ENCODE measurements around the gene PNLIPRP2. TPM values are rescaled to one million over a fixed set of nuclear protein-coding genes. Genes with fewer than 3 reads are reported as not detected.

PNLIPRP2 gene
- total and polyA plus RNA-seq, 2 experiments from 2014 or later: 16.7 to 21.1 TPM

DNA sequence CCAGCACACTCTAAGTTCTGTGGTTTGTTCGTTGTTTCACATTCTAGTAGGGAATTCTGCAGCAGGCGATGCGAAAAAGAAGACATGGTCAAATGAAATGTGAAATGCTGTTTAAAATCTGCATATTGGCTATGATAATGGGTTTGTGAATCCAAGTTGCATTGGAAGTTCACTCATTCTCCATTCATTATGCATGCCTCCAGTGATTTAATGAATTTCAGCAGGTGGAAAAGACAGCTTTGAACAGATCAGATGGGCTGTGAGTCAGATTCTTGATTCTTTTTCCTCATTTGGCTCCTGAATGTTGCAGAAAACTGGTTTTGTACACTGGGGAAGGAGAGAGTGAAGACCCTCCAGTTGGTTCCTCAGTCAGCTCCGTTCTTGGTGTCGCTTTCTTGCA lies 52.1 kb downstream of the PNLIPRP2 start:
- 98% methylated on average over 5 of the region's 5 CpGs for WGBS (ENCODE audit: low lambda C conversion rate, missing lambda C conversion rate)
- Histone ChIP-seq H3K9me3 (ENCODE audit: low read depth) (no peaks in the 10 kb centered on the region), H3K27ac (no peak overlapping the region), H3K27me3 (no peaks in the 10 kb centered on the region), H4K20me1 (ENCODE audit: insufficient read depth, poor library complexity, severe bottlenecking) (no peaks in the 10 kb centered on the region), H3K36me3 (replicated peaks; ENCODE audit: insufficient read depth, low read depth) (no peaks in the 10 kb centered on the region), H3K4me2 (no peak overlapping the region), H3K4me3 (no peak overlapping the region), H3K79me2 (no peaks in the 10 kb centered on the region), H3K9me2 (replicated peaks; ENCODE audit: insufficient read depth) (no peaks in the 10 kb centered on the region), H2AFZ (no peak overlapping the region), H3K4me1 (ENCODE audit: insufficient read depth) (no peaks in the 10 kb centered on the region)
- DNase-seq (ENCODE audit: low spot score): no peak
- TF ChIP-seq EZH2 (IDR thresholded peaks at IDR 0.05; ENCODE audit: borderline replicate concordance): no peak
- no peak for TF ChIP-seq CTCF (IDR thresholded peaks at IDR 0.05; ENCODE audit: poor library complexity)
- no peak for TF ChIP-seq EZH2phosphoT487 (IDR thresholded peaks at IDR 0.05; ENCODE audit: low read depth, severe bottlenecking, unreplicated experiment)

DNA sequence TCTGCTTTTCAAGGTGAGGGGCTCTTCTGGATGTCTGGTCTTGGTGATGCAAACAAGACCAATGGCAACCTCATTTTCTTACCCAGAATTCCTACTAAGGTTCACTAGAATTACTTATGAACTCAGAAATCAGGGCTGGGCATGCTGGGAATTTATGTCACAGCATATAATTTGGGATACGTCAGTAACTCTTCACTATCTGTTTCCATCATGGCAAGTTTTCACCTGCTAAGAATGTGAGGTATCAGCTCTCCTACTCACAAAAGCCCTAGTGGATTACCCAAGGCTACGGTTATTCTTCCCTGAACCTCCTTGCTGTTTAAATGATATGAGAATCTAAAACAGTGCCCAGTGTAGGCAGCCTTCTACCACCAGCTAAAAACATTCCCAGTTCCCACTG lies 53.1 kb downstream of the PNLIPRP2 start:
- H3K9me3 ChIP-seq (ENCODE audit: low read depth): no peaks in the 10 kb centered on the region
- no peak overlapping the region for H2AFZ ChIP-seq
- no peaks in the 10 kb centered on the region for H3K9me2 ChIP-seq (replicated peaks; ENCODE audit: insufficient read depth)
- WGBS (ENCODE audit: low lambda C conversion rate, missing lambda C conversion rate): 84% methylated on average over 2 of the region's 2 CpGs
- H3K4me3 ChIP-seq: no peak overlapping the region
- no peaks in the 10 kb centered on the region for H3K79me2 ChIP-seq
- TF ChIP-seq CTCF (IDR thresholded peaks at IDR 0.05; ENCODE audit: poor library complexity) (no peak), EZH2phosphoT487 (IDR thresholded peaks at IDR 0.05; ENCODE audit: low read depth, severe bottlenecking, unreplicated experiment) (no peak), EZH2 (IDR thresholded peaks at IDR 0.05; ENCODE audit: borderline replicate concordance) (no peak)
- no peak for DNase-seq (ENCODE audit: low spot score)
- H3K27me3 ChIP-seq: no peaks in the 10 kb centered on the region
- no peak overlapping the region for H3K4me2 ChIP-seq
- H3K27ac ChIP-seq: no peak overlapping the region
- H4K20me1 ChIP-seq (ENCODE audit: insufficient read depth, poor library complexity, severe bottlenecking): no peaks in the 10 kb centered on the region
- H3K36me3 ChIP-seq (replicated peaks; ENCODE audit: insufficient read depth, low read depth): no peaks in the 10 kb centered on the region
- H3K4me1 ChIP-seq (ENCODE audit: insufficient read depth): no peaks in the 10 kb centered on the region

DNA sequence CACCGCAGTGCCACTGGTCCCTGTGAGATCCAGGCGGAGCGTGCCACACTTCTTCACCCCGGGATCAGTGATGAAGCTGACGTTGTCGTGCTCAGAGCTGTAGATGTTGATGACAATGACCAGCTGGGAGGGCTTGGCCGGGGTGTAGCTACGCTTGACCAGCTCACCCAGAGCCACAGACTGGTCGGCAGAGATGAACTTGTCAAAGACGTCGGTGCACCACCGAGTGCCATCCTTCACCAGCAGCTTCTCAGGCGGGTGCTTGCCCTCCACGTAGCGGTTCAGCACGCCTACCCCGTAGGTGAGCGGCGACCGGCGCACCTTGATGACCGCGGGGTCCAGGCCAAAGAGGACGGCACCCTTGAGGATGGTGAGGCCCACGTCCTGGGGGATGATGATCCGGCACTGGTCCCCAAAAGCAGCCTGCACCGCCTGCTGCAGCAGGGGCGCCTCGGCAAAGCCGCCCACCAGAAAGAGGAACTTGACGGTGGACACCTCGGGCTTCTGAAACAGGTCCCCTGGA lies 54.2 kb downstream of the PNLIPRP2 start:
- Histone ChIP-seq H3K27me3 (no peaks in the 10 kb centered on the region), H3K27ac (no peak overlapping the region), H3K4me2 (no peak overlapping the region), H3K9me3 (ENCODE audit: low read depth) (no peaks in the 10 kb centered on the region), H3K36me3 (replicated peaks; ENCODE audit: insufficient read depth, low read depth) (no peaks in the 10 kb centered on the region), H3K9me2 (replicated peaks; ENCODE audit: insufficient read depth) (no peaks in the 10 kb centered on the region), H2AFZ (no peak overlapping the region), H3K79me2 (no peaks in the 10 kb centered on the region), H3K4me1 (ENCODE audit: insufficient read depth) (no peaks in the 10 kb centered on the region), H4K20me1 (ENCODE audit: insufficient read depth, poor library complexity, severe bottlenecking) (no peaks in the 10 kb centered on the region), H3K4me3 (no peak overlapping the region)
- WGBS (ENCODE audit: low lambda C conversion rate, missing lambda C conversion rate): 97% methylated on average over 31 of the region's 32 CpGs
- DNase-seq (ENCODE audit: low spot score): no peak
- TF ChIP-seq CTCF (IDR thresholded peaks at IDR 0.05; ENCODE audit: poor library complexity): no peak
- TF ChIP-seq EZH2 (IDR thresholded peaks at IDR 0.05; ENCODE audit: borderline replicate concordance): no peak
- no peak for TF ChIP-seq EZH2phosphoT487 (IDR thresholded peaks at IDR 0.05; ENCODE audit: low read depth, severe bottlenecking, unreplicated experiment)

- no peak overlapping the region for H3K4me3 ChIP-seq
- H3K27ac ChIP-seq: no peak overlapping the region
- H2AFZ ChIP-seq: no peak overlapping the region
- WGBS (ENCODE audit: low lambda C conversion rate, missing lambda C conversion rate): 87% methylated on average over 11 of the region's 11 CpGs
- TF ChIP-seq EZH2phosphoT487 (IDR thresholded peaks at IDR 0.05; ENCODE audit: low read depth, severe bottlenecking, unreplicated experiment): no peak
- no peak for TF ChIP-seq EZH2 (IDR thresholded peaks at IDR 0.05; ENCODE audit: borderline replicate concordance)
- TF ChIP-seq CTCF (IDR thresholded peaks at IDR 0.05; ENCODE audit: poor library complexity): no peak
- no peaks in the 10 kb centered on the region for H3K27me3 ChIP-seq
- H3K36me3 ChIP-seq (replicated peaks; ENCODE audit: insufficient read depth, low read depth): no peaks in the 10 kb centered on the region
- no peak for DNase-seq (ENCODE audit: low spot score)
- no peaks in the 10 kb centered on the region for H4K20me1 ChIP-seq (ENCODE audit: insufficient read depth, poor library complexity, severe bottlenecking)
- H3K4me1 ChIP-seq (ENCODE audit: insufficient read depth): no peaks in the 10 kb centered on the region
- H3K79me2 ChIP-seq: no peaks in the 10 kb centered on the region
- H3K9me3 ChIP-seq (ENCODE audit: low read depth): no peaks in the 10 kb centered on the region
- H3K9me2 ChIP-seq (replicated peaks; ENCODE audit: insufficient read depth): no peaks in the 10 kb centered on the region
- no peak overlapping the region for H3K4me2 ChIP-seq
These were observed 55.4 kb downstream of the PNLIPRP2 start for GRCh38 chr10:116676118-116676517.
